HT1080 (cell line): ENCODE measurements around the gene TRAPPC1. TPM values are rescaled to one million over a fixed set of nuclear protein-coding genes. Genes with fewer than 3 reads are reported as not detected.
A peak's percentile ranks its signal among the peaks of the same experiment; 100 is the strongest.

Source experiments
- DNase-seq: peaks from one replicate; pipeline ENCODE4 v3.0.0-alpha.2; 2015; ENCODE audit warnings: low read depth
- total RNA-seq: library from RNA; depleted of rRNA; stranded (reverse); fragments of >200 nt; shearing (Covaris generic); gene quantifications from 2 replicates; pipeline ENCODE4 v1.2.3, GENCODE V29; 2014

The TRAPPC1 gene
- total RNA-seq, 1 experiment from 2014 or later, result 71.5 TPM

GRCh38 chr17:7940743-7941142 is 9.0 kb upstream of the TRAPPC1 start:
- no peak for DNase-seq

GRCh38 chr17:7940034-7940433 is 8.3 kb upstream of the TRAPPC1 start:
- DNase-seq, result no peak

DNA sequence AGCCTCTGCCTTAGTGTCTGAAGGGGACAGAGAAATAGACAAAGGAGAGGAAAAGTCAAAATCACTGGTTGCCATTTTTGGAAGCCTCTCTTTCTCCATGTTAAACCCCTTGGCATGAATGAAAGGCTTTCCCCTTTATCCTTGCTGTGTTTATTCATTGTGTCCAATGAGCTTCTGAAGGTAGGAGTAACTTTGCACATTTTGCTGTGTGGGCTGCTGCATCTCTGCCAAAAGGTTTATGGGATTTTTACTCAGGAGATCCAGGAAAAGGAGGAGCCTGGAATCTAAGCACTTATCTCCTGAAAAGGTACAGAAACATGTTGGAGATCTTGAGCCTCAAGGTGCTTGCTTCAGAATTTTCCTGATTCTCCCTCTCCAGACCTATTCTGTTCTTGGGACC is 4.1 kb upstream of the TRAPPC1 start:
- no peak for DNase-seq

DNA sequence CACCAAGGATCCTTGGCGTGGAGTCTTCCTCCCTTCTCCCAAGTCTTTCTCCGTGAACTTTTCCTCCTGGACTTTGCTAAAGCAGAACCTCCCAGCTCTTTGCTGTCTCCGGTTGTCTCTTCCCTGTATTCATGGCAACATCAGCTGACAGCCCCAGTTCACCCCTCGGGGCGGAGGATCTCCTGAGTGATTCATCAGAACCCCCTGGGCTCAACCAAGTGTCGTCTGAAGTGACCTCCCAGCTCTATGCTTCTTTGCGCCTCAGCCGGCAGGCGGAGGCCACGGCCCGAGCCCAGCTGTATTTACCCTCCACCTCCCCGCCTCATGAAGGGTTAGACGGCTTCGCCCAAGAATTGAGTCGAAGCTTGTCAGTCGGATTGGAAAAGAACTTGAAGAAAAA is 1.2 kb upstream of the TRAPPC1 start:
- DNase-seq, result peak; percentile 70

GRCh38 chr17:7932483-7932891 is 741 bp upstream of the TRAPPC1 start:
- DNase-seq, result peak; percentile 8

DNA sequence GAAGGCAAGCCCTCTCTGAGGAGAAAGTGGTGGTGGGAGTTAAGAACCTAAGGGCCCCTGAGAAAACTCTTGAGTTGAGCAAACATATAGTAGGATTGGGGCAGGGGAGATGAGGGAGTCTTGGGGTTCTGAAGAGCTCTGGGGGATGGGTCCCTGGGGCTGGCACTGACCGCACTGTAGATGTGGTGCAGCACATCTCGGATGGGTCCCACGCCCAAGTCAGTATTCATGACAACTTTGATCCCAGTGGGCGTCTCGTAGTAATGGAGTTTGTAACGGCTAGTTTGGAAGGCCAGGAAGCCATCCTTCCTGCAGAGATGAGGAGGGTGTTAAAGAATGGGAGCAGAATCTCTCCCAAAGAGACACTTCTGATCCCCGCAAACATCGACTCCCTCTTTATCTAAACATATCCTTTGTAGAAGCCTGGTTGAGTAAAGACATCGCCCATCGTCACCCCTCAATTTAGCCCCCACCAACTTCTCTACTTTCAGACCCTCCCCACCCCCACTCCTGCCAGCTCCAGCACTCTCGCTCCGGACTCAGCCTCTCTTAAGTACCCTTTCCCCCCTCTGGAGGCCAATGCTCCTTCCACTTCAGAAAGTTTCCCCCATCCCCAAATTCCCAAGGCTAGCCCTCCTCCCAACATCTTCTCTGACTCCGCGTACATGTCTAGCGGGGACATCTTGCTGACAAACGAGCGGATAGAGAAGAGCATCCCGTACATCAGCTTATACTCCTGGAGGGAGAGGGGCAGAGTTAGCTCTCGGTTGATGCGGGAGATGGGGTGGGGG is 710 bp downstream of the TRAPPC1 start:
- no peak for DNase-seq

- DNase-seq, result no peak
Observed at GRCh38 chr17:7929158-7930023, 2.4 kb downstream of the TRAPPC1 start, which contains the start of gene KCNAB3. Gene KCNAB3 (minus strand): TSS chr17:7929856. CDS start chr17:7929435, 421 bp downstream.

DNA sequence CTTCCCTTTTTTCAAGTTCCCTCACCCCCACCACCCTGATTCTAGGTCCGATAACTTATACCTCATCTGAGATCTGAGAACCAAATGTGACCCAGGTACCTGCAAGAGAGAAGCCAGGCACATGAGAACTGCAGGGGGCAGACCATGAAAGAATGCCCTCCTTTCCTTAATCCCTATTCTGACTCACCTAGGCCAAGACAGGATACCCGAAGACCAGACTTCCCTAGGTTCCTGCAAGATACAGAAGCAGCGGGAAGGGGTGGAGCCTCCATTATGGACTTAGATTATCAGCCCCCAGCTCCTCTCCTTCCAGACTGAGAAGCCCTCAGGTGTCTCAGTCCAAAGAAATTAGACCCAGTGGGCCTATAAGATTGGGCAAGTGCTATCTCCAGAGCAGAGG is 4.2 kb downstream of the TRAPPC1 start:
- DNase-seq, result peak; percentile 26

DNA sequence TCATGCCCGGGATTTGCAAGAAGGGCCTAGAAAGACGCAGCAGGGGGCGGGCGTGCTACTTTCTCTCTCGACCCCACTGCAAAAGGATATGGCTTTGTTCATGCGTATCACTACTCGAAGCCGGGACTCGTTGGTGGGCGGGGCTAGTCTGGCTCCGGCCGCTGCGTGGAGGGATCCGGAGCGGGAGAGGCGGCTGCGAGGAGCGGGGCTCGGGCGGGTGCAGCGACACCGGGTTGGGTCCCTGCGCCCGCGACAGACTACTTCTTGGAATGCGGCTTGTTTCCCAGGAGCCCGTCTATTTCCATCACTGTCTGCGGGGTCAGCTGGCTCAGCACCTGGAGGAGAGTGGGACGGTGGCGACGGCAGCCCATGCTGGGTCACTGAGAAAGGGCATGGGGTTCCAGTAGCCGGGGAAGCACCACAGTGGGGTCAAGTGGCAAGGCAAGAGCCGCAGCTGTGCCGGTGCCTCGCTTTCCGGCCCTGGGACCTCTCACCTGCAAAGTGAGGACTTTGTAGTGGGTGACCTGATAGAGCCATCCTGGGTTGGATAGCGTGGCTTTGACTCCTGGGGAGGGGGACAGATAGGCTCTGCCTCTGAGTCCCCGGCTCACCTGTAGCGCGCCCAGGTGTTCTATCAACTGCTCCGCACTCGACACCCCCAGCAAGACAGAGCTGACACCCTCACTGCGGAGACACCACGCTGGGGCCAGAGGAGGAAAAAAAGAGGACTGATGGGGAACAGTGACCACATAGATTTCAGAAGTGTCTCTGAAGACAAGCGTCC is 8.7 kb downstream of the TRAPPC1 start:
- DNase-seq, result no peak

DNA sequence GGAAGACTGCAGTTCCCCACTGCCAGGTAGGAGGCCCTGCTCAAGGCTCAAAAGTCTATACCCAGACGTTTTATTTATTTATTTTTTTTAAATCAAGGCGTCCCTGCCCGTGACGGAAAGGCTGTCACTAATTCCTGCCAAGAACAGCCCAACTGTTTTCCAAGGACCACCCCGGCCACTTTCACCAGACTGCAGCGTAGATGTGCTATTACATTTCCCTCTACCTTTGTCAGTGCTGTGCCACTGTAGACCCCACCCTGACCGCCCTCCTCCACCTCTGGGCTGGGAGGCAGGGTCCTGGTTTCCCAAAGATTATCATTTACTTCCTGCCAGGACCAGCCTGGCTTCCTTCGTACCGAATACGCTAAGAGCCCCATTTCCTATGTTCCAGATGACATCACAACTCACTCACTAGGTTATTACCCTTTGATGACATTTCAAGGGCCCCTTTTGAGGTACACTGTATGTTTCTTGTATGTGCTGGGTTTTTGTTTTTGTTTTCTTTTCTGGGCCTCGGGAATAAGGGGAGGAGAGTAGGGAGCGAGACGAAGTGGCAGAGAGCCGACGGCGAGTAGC is 9.4 kb downstream of the TRAPPC1 start:
- DNase-seq, result no peak

DNA sequence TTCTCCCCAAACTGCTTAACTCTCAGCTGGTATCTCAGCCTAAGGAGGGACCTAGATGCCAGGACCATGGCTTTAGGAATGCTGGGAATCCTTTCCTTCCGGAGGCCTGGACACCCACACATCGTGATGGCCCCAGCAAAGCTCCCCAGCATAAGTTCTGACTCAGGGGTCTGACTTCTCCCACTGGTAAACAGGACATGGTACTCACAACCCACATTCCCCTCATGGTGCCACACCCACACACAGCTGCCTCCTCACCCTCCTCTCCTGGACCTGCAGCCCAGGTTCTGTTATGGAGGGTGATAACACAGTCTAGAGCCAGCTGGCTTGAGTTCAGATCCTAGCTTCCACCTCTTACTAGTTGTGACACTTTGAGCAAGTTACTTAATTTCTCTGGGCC is 14.9 kb downstream of the TRAPPC1 start:
- DNase-seq, result peak; percentile 38

GRCh38 chr17:7916385-7916682 is 15.4 kb downstream of the TRAPPC1 start:
- DNase-seq, result no peak

DNA sequence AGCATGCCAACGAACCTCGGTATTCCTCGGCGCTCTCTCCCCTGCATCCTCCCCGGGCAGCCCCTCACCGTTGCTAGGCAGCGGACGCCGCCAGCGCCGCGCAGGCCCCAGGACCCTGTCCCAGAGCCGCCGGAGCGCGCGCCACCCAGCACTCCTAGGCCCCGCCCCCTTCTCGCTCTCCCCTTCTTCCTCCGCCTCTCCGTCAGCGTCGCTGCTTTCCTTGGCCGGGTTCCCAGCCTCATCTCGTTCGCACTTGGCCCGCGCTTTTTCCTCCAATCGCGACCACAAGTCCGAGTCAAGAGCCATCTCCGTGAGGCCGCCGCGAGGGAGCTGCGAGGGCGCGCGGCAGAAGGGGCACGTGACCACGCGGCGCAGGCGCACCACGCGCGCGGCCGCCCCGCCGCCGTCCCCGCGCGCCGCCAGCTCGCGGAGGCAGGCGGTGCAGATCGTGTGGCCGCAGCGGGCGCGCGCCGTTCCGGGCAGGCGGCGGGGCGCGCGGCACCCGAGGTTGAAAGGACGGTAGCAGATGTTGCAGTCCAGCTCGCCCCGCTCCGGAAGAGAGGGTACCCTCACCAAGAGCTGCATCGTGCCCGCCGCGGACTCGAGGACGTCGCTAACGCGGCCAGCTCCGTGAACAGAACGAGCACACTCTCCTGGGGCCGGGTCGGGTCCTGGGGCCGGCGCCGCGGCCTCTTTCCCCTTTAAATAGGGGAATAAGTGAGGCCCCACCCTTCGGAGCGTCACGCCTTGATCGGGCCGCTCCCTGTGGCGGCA is 15.9 kb downstream of the TRAPPC1 start, which contains the start of gene RNF227:
TSS of gene RNF227 (minus strand) at position 679 of the 774 bp plus-strand sequence. CDS start at position 585, 94 bp downstream.
- peak; percentile 95 for DNase-seq

GRCh38 chr17:7915179-7915610 is 16.6 kb downstream of the TRAPPC1 start:
- no peak for DNase-seq

- peak; percentile 76 for DNase-seq
Observed at GRCh38 chr17:7912927-7913524, 18.7 kb downstream of the TRAPPC1 start.

- DNase-seq, result no peak
Observed at GRCh38 chr17:7911116-7911515, 20.6 kb downstream of the TRAPPC1 start.

- no peak for DNase-seq
Observed at GRCh38 chr17:7910711-7911110, 21.0 kb downstream of the TRAPPC1 start.

DNA sequence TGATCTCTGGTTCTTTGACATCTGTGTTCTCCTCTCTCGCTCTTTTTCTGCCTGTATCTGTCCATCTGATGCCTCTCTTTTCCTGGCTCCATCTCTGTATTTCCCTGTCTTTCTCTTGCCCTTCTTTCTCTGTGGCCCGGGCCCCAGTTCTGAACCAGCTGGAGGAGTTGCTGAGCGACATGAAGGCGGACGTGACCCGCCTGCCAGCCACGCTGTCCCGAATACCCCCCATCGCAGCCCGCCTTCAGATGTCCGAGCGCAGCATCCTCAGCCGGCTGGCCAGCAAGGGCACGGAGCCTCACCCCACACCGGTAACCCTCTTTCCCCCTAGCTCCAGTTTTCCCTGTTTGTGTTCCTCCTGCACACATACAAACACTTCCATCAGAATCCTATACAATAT is 21.5 kb downstream of the TRAPPC1 start:
- no peak for DNase-seq

DNA sequence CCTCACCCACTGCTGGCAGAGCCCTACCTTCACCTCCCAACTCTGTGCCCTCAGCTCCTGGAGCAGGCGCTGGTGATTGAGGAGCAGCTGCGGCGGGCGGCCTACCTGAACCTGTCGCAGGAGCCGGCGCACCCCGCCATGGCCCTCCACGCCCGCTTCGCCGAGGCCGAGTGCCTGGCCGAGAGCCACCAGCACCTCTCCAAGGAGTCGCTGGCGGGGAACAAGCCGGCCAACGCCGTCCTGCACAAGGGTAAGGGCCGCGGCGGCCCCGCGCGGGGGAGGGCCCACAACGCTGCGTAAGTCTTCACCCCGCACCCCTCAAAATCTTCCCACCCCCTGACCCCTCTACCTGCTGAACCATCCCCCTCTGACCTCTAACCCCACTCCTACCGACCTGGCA is 22.7 kb downstream of the TRAPPC1 start:
- no peak for DNase-seq
